ENCODE measurements around the gene CAPN12. TPM values are rescaled to one million over a fixed set of nuclear protein-coding genes. Genes with fewer than 3 reads are reported as not detected.
"Not testable (repeated sequence)": the region's sequence is repeated elsewhere in the genome, so short reads cannot be mapped to it uniquely, and the experiment has no call there.

Gene CAPN12
- total RNA-seq, 1 donor from 2014 or later = 18.2 TPM

DNA sequence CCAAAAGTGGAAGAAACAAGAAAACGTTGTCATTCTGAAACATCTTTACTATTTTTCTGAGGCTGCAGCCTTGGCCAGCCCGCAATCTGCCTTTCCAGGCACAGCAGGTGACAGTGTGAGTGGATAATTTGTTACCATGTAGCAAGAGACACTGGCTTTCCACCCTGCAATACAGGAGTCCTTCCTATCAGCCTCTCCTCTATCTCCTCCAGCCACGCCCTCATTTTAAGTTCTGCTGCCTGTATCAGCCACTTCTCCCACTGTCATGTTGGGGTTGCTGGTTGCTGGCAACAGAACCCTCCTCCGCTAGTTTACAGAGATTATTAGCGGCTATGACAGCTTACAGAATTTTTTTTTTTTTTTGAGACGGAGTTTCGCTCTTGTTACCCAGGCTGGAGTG lies 36.8 kb upstream of the CAPN12 start:
- intact Hi-C loops (cut with DNase I) = no loop called here
- H3K36me3 ChIP-seq = no peaks in the 10 kb centered on the region
- no peaks in the 10 kb centered on the region for H3K9me3 ChIP-seq
- H3K27ac ChIP-seq = no peak overlapping the region
- no peak for DNase-seq
- no peak overlapping the region for H3K4me3 ChIP-seq
- TF ChIP-seq, protein P1, sequence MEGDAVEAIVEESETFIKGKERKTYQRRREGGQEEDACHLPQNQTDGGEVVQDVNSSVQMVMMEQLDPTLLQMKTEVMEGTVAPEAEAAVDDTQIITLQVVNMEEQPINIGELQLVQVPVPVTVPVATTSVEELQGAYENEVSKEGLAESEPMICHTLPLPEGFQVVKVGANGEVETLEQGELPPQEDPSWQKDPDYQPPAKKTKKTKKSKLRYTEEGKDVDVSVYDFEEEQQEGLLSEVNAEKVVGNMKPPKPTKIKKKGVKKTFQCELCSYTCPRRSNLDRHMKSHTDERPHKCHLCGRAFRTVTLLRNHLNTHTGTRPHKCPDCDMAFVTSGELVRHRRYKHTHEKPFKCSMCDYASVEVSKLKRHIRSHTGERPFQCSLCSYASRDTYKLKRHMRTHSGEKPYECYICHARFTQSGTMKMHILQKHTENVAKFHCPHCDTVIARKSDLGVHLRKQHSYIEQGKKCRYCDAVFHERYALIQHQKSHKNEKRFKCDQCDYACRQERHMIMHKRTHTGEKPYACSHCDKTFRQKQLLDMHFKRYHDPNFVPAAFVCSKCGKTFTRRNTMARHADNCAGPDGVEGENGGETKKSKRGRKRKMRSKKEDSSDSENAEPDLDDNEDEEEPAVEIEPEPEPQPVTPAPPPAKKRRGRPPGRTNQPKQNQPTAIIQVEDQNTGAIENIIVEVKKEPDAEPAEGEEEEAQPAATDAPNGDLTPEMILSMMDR (IDR thresholded peaks at IDR 0.05) = no peak
- no peak for ATAC-seq
- H3K27me3 ChIP-seq (ENCODE audit: low read depth) = no peaks in the 10 kb centered on the region
- no peaks in the 10 kb centered on the region for H3K4me1 ChIP-seq

DNA sequence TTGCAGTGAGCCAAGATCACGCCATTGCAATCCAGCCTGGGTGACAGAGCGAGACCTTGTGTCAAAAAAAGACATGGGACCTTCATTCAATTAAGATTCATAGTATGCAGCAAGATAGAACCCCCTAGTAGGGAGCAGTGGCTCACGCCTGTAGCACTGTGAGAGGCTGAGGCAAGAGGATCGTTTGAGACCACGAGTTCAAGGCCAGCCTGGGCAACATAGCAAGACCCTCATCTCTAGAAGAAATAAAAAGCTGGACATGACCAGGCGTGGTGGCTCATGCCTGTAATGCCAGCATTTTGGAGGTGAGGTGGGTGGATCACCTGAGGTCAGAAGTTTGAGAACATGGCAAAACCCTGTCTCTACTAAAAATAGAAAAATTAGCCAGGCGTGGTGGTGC lies 36.2 kb upstream of the CAPN12 start:
- H3K9me3 ChIP-seq = no peaks in the 10 kb centered on the region
- intact Hi-C loops (cut with DNase I) = no loop called here
- TF ChIP-seq, protein P1 (IDR thresholded peaks at IDR 0.05) = no peak
- H3K4me1 ChIP-seq = no peaks in the 10 kb centered on the region
- no peaks in the 10 kb centered on the region for H3K27me3 ChIP-seq (ENCODE audit: low read depth)
- H3K36me3 ChIP-seq = no peaks in the 10 kb centered on the region
- DNase-seq (peak; percentile 3), ATAC-seq (no peak)
- H3K27ac ChIP-seq = no peak overlapping the region
- no peak overlapping the region for H3K4me3 ChIP-seq

DNA sequence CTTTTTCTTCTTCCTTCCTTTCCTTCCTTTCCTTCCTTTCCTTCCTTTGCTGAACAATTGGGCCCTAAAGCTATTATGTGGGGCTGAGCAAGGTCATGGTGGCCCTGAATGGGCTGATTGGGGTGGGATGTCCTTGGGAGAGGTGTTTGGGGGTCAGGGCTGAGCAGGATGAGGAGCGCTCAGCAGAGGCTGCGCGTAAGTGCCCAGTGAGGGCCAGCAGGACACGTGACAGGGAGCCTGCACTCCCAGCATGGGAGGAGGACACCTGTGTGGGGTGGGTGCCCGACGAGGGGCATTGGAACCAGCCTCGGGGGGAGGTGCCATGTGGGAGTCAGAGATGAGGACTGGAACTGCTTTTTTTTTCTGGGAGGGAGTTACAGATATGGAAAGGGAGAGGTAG lies 34.5 kb upstream of the CAPN12 start:
- intact Hi-C loops (cut with DNase I) = no loop called here
- no peaks in the 10 kb centered on the region for H3K36me3 ChIP-seq
- no peak overlapping the region for H3K4me3 ChIP-seq
- H3K4me1 ChIP-seq = no peaks in the 10 kb centered on the region
- TF ChIP-seq, protein P1 (IDR thresholded peaks at IDR 0.05) = no peak
- no peak for ATAC-seq
- no peaks in the 10 kb centered on the region for H3K9me3 ChIP-seq
- DNase-seq = no peak
- no peak overlapping the region for H3K27ac ChIP-seq
- no peaks in the 10 kb centered on the region for H3K27me3 ChIP-seq (ENCODE audit: low read depth)

DNA sequence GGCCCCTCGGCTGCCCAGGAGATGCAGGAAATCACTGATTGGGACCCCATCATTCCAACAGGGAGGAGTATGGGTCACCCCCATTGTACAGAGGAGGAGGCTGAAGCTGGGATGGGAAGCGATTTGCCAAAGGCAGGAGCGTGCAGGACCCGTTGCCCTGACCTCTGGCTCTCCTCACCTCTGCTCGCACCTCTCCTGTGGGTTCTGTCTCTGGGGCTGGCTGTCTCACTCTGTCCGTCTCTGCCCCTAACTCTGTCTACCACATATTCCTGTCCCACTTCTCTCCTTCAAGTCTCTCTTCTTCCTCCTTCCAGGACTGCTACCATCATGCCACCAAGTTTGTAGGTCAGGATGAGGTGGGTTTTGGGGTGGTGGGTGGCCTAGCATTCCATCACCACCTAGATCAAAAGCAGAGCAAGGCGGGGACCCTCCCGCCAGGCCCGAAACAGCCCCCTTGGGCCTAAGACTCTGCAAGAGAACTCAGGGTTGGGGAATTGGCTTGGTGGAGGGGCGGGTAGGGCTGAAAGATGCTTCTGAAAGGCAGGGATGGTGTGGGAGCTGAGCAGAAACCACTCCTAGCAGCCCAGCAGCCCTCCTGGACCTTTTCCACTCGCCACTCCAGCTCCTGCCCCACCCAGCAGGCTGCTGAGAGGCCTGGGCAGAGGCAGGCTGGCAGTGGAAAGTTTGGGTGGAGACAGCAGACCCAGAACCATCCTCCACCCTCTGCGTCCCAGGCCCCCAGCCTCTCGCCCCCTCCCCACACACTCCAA lies 30.1 kb upstream of the CAPN12 start:
- Histone ChIP-seq H3K27ac (no peak overlapping the region), H3K27me3 (ENCODE audit: low read depth) (no peaks in the 10 kb centered on the region), H3K4me1 (peaks cover 8% of the 10 kb centered on the region), H3K36me3 (no peaks in the 10 kb centered on the region), H3K9me3 (no peaks in the 10 kb centered on the region), H3K4me3 (no peak overlapping the region)
- intact Hi-C loops (cut with DNase I) = no loop called here
- ATAC-seq = no peak
- TF ChIP-seq, protein P1 (IDR thresholded peaks at IDR 0.05) = no peak
- DNase-seq = no peak

DNA sequence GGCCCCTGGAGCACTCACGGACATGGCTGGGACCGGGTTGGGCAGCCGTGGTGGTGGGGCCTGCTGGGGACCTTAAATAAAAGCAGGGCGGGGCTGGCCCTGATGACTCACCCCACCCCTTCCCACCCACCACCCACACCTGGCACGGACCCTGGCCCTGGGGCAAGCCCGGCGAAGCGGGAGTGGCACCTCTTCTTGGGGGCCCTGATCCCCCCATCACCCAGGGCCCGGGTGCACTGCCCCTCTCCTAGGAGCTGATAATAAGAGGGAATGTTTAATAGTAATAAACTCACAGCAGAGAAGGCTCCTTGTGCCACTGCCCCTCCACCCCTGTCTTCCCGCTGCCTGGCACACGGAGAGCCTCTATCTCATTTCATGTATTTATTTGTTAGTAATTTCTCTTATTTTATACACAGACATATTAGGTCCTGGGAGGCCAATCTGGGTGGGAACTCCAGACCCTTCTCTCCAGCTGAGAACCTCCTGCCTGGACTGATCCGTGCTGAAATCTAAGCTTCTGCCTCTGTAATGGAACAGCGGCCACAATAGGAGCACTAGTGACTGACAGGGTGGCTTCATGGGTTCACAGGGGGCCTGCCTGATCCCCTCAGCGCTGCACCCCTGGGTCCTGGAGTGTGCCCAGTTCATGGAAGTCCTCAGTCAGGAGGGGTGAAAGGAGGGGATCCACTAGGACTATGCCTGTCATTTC lies 29.3 kb upstream of the CAPN12 start, which contains the start of gene LGALS7:
TSS of gene LGALS7 (minus strand) at position 49 of the 709 bp plus-strand sequence. CDS start at position 24, 25 bp downstream.
- Histone ChIP-seq H3K4me1 (peaks cover 12% of the 10 kb centered on the region), H3K9me3 (no peaks in the 10 kb centered on the region), H3K27ac (no peak within 1 kb of the TSS), H3K36me3 (no peaks in the 10 kb centered on the region), H3K27me3 (ENCODE audit: low read depth) (no peaks in the 10 kb centered on the region), H3K4me3 (no peak within 1 kb of the TSS)
- no peak for ATAC-seq
- TF ChIP-seq, protein P1 (IDR thresholded peaks at IDR 0.05) = no peak
- DNase-seq = no peak
- intact Hi-C loops (cut with DNase I) = no loop called here

DNA sequence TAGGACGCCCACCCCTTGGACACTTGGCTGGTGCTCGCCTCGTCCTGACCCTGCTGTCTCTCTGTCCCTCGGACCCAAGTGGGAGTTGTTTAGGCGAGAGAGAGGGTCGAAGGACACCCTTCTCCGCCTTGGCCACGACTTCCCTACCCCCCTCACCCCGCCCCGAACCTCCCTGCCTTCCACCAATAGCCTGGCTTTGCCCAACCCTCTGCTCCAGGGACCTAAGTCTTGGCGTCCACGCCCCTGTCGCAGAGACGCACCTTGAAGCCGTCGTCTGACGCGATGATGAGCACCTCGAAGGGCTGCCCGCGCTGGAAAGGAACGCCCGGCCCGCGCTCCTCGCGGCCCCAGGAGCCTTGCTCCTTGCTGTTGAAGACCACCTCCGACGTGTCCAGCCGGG lies 27.3 kb upstream of the CAPN12 start:
- H3K27ac ChIP-seq; H3K9me3 ChIP-seq; DNase-seq; H3K36me3 ChIP-seq; intact Hi-C loops (cut with DNase I); H3K27me3 ChIP-seq (ENCODE audit: low read depth); H3K4me3 ChIP-seq: not testable (repeated sequence)
- H3K4me1 ChIP-seq = peaks cover 12% of the 10 kb centered on the region
- ATAC-seq = peak in 1 of 2 donors; percentile 34

DNA sequence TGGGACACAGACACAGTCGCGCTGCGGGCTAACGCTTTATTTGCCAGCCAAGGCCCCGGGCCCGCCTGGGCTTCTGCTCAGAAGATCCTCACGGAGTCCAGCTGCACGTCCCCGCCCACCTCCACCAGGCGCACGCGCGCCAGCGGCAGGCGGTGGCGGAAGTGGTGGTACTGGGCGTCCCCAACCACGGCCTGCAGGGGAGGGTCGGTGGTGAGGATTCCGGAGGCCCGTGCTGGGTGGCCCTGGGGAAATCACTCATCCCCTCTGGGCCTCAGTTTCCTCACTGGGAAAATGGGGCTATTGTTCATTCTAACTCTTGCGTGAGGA lies 26.6 kb upstream of the CAPN12 start:
- intact Hi-C loops (cut with DNase I); DNase-seq; H3K36me3 ChIP-seq; H3K9me3 ChIP-seq; H3K27ac ChIP-seq; H3K4me3 ChIP-seq; H3K27me3 ChIP-seq (ENCODE audit: low read depth): not testable (repeated sequence)
- peaks cover 12% of the 10 kb centered on the region for H3K4me1 ChIP-seq
- ATAC-seq = peak; percentile 93 to 94

DNA sequence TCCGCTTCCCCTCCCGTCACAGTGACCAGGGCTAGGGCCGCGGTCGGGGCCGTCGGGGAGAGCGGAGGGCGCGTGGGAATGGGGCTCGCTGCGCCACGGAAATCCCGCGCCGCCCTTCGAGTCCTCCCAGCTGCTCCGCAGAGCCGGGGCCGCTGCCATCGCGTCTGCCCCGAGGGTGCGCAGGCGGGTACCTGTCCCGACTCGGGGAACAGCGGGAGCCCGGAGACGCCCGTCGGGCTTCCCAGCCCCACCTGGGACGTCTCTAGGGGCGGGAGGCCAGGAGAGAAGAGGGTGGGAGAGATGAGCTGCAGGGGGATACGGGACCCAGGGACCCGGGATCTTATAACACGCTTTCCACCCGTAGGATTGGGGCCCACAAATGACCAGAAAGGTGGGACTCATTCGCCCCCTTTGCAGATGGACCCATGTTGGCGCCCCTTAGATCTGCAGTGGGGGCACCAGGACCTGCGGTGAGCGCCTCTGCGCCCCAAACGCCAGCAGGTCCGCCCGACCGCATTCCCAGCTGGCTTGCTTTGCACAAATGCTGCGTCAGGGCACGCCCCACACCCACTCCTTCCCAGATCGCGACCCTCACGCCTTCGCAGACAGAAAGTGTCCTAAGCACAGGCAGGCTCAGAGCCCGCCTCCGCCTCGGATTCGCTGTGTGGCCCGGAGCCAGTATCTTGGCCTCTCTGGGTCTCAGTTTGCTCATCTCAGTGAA lies 26.1 kb upstream of the CAPN12 start:
- H3K36me3 ChIP-seq; intact Hi-C loops (cut with DNase I); DNase-seq; H3K27me3 ChIP-seq (ENCODE audit: low read depth); H3K9me3 ChIP-seq: not testable (repeated sequence)
- Histone ChIP-seq H3K27ac (peak overlapping the region; percentile 74), H3K4me1 (peaks cover 12% of the 10 kb centered on the region), H3K4me3 (peak overlapping the region; percentile 42)
- peak; percentile 47 to 49 for ATAC-seq

All from lower lobe of right lung (tissue), 2 donors.